ENCODE results near the gene ADORA2B.
"Not testable (repeated sequence)": the region's sequence is repeated elsewhere in the genome, so short reads cannot be mapped to it uniquely, and the experiment has no call there.

Gene ADORA2B

GRCh38 chr17:15944759-15945526 lies at the start of gene ADORA2B:
Gene ADORA2B (plus strand): TSS chr17:15945130. CDS start chr17:15945249, 119 bp downstream.
- DNase-seq (ENCODE audit: low read depth, low spot score), result no peak

GRCh38 chr17:15896277-15896676 lies 48.7 kb upstream of the ADORA2B start:
- DNase-seq (ENCODE audit: low read depth, low spot score), result no peak

GRCh38 chr17:15896834-15897233 lies 48.1 kb upstream of the ADORA2B start:
- DNase-seq (ENCODE audit: low read depth, low spot score), result no peak

- DNase-seq (ENCODE audit: low read depth, low spot score), result not testable (repeated sequence)
Measured at GRCh38 chr17:15899596-15899995, 45.3 kb upstream of the ADORA2B start.

- DNase-seq (ENCODE audit: low read depth, low spot score), result no peak
Measured at GRCh38 chr17:15900871-15901270, 44.1 kb upstream of the ADORA2B start.

GRCh38 chr17:15905236-15905635 lies 39.7 kb upstream of the ADORA2B start:
- DNase-seq (ENCODE audit: low read depth, low spot score), result not testable (repeated sequence)

GRCh38 chr17:15907290-15907689 lies 37.6 kb upstream of the ADORA2B start:
- no peak for DNase-seq (ENCODE audit: low read depth, low spot score)

GRCh38 chr17:15908378-15908777 lies 36.6 kb upstream of the ADORA2B start:
- DNase-seq (ENCODE audit: low read depth, low spot score), result no peak

GRCh38 chr17:15909481-15909991 lies 35.4 kb upstream of the ADORA2B start:
- DNase-seq (ENCODE audit: low read depth, low spot score), result no peak

GRCh38 chr17:15910791-15911190 lies 34.1 kb upstream of the ADORA2B start:
- no peak for DNase-seq (ENCODE audit: low read depth, low spot score)

GRCh38 chr17:15911701-15912100 lies 33.2 kb upstream of the ADORA2B start:
- DNase-seq (ENCODE audit: low read depth, low spot score), result not testable (repeated sequence)

GRCh38 chr17:15912416-15912955 lies 32.4 kb upstream of the ADORA2B start:
- no peak for DNase-seq (ENCODE audit: low read depth, low spot score)

- DNase-seq (ENCODE audit: low read depth, low spot score), result no peak
Measured at GRCh38 chr17:15913826-15914225, 31.1 kb upstream of the ADORA2B start.

- no peak for DNase-seq (ENCODE audit: low read depth, low spot score)
Measured at GRCh38 chr17:15914400-15915170, 30.3 kb upstream of the ADORA2B start.

- DNase-seq (ENCODE audit: low read depth, low spot score), result no peak
Measured at GRCh38 chr17:15915961-15916360, 29.0 kb upstream of the ADORA2B start.

GRCh38 chr17:15917021-15917437 lies 27.9 kb upstream of the ADORA2B start:
- no peak for DNase-seq (ENCODE audit: low read depth, low spot score)

GRCh38 chr17:15917438-15918027 lies 27.4 kb upstream of the ADORA2B start:
- no peak for DNase-seq (ENCODE audit: low read depth, low spot score)

- DNase-seq (ENCODE audit: low read depth, low spot score), result no peak
Measured at GRCh38 chr17:15918261-15918660, 26.7 kb upstream of the ADORA2B start.

GRCh38 chr17:15918661-15919259 lies 26.2 kb upstream of the ADORA2B start:
- DNase-seq (ENCODE audit: low read depth, low spot score), result no peak

GRCh38 chr17:15919466-15919865 lies 25.5 kb upstream of the ADORA2B start:
- DNase-seq (ENCODE audit: low read depth, low spot score), result no peak

GRCh38 chr17:15920758-15921239 lies 24.1 kb upstream of the ADORA2B start:
- no peak for DNase-seq (ENCODE audit: low read depth, low spot score)

Measured in activated CD4-positive, CD25-positive, alpha-beta regulatory T cell treated with anti-CD3 and anti-CD28 coated beads, Interleukin-2, amount 50 U/mL, for 16 hours (primary cell).